Panc1 (cell line): ENCODE measurements around the gene HIF1A. TPM values are rescaled to one million over a fixed set of nuclear protein-coding genes. Genes with fewer than 3 reads are reported as not detected.
"Not testable (repeated sequence)": the region's sequence is repeated elsewhere in the genome, so short reads cannot be mapped to it uniquely, and the experiment has no call there.

Experiments
- ATAC-seq: fragments of 200-7000 bp; cut with Tn5 transposase; 2 replicates; pipeline ENCODE4 v1.9.1; 2020; ENCODE audit warnings: mild to moderate bottlenecking, moderate library complexity
- BruUV-seq: library from RNA; stranded (reverse); fragments of 400-500 nt; replicated peaks from 2 replicates; lab custom pipeline; 2021; lab: Mats Ljungman, UMichigan
- CTCF ChIA-PET: fragments of 300-600 bp; sonication (Branson Sonifier 250); formaldehyde crosslinking; loops from one replicate; lab custom pipeline; 2022; ENCODE audit warnings: antibody characterized with exemption; lab: Charles Lee
- POLR2A ChIA-PET: fragments of 300-600 bp; sonication (Branson Sonifier 250); formaldehyde crosslinking; loops from one replicate; lab custom pipeline; 2022; ENCODE audit warnings: antibody characterized with exemption; lab: Charles Lee
- DNase-seq: peaks from one replicate; pipeline ENCODE4 v3.0.0-alpha.2; 2010; ENCODE audit warnings: low read depth, low spot score
- H3K27ac ChIP-seq: 2 replicates; pipeline ENCODE4 v1.5.1; 2011; ENCODE audit warnings: mild to moderate bottlenecking, low read length, inconsistent platforms
- H3K27me3 ChIP-seq: fragments of 200-500 bp; sonication (Bioruptor generic); 2 replicates; pipeline ENCODE4 v1.6.0; 2014; ENCODE audit warnings: low read length, inconsistent platforms; ENCODE audit not compliant: control insufficient read depth, insufficient read depth
- H3K36me3 ChIP-seq: fragments of 200-500 bp; sonication (Bioruptor generic); 2 replicates; pipeline ENCODE4 v1.5.1; 2014; ENCODE audit warnings: inconsistent platforms, mild to moderate bottlenecking, low read length, moderate library complexity; ENCODE audit not compliant: control insufficient read depth, insufficient read depth
- H3K4me1 ChIP-seq: 2 replicates; pipeline ENCODE4 v1.5.1; 2011; ENCODE audit warnings: inconsistent platforms, mild to moderate bottlenecking, low read length, moderate library complexity; ENCODE audit not compliant: control insufficient read depth, insufficient read depth
- H3K4me3 ChIP-seq, 2 experiments: 2 replicates each; pipeline ENCODE4 v1.5.1; 2011 to 2012; ENCODE audit warnings: low read depth in 2 of 2, low read length in 2 of 2, mild to moderate bottlenecking in 2 of 2, inconsistent platforms in 1 of 2, moderate library complexity in 1 of 2
- H3K9me3 ChIP-seq: fragments of 200-500 bp; sonication (Bioruptor generic); 2 replicates; pipeline ENCODE4 v1.5.1; 2014; ENCODE audit warnings: low read depth, mild to moderate bottlenecking, inconsistent platforms, low read length, moderate library complexity; ENCODE audit not compliant: control insufficient read depth, insufficient read depth
- POLR2AphosphoS5 ChIP-seq: IDR thresholded peaks from 2 replicates; pipeline ENCODE4 v1.6.1; 2012; ENCODE audit warnings: mild to moderate bottlenecking, low read depth, low read length, moderate library complexity
- SIN3A ChIP-seq: IDR thresholded peaks from 2 replicates; pipeline ENCODE4 v1.6.1; 2012; ENCODE audit warnings: low read depth, mild to moderate bottlenecking, low read length, moderate library complexity, borderline replicate concordance; ENCODE audit not compliant: insufficient read depth
- TCF7L2 ChIP-seq: IDR thresholded peaks from 2 replicates; pipeline ENCODE4 v1.6.1; 2011; ENCODE audit warnings: mild to moderate bottlenecking, low read depth, low read length, inconsistent platforms
- in situ Hi-C: cut with HindIII; loops from 2 replicates; pipeline ENCODE4 v1.10.0; 2016; ENCODE audit warnings: low sequenced_read_pairs, low pct_unique_long_range_greater_than_20kb
- intact Hi-C: fragments of 100-400 bp; cut with micrococcal nuclease; formaldehyde crosslinking; loops from one replicate; pipeline ENCODE4 v1.10.0; 2022; ENCODE audit not compliant: unreplicated experiment
- total RNA-seq: library from RNA; stranded (reverse); gene quantifications from one replicate; pipeline ENCODE4 v1.2.1, GENCODE V29; 2021; ENCODE audit not compliant: unreplicated experiment
- TF ChIP-seq, protein P1 (sequence below), 2 experiments: IDR thresholded peaks; 2 replicates each; pipeline ENCODE4 v1.6.1; 2011 to 2012; ENCODE audit warnings: low read depth in 2 of 2, control low read depth in 1 of 2, low read length in 1 of 2, mild to moderate bottlenecking in 1 of 2, moderate library complexity in 1 of 2; ENCODE audit not compliant: insufficient read depth in 1 of 2
- TF ChIP-seq, protein P2 (sequence below): fragments of 450-650 bp; IDR thresholded peaks from 2 replicates; pipeline ENCODE4 v1.5.1; 2017; ENCODE audit warnings: mild to moderate bottlenecking

The HIF1A gene
- total RNA-seq, 1 experiment from 2014 or later = 83.4 TPM

DNA sequence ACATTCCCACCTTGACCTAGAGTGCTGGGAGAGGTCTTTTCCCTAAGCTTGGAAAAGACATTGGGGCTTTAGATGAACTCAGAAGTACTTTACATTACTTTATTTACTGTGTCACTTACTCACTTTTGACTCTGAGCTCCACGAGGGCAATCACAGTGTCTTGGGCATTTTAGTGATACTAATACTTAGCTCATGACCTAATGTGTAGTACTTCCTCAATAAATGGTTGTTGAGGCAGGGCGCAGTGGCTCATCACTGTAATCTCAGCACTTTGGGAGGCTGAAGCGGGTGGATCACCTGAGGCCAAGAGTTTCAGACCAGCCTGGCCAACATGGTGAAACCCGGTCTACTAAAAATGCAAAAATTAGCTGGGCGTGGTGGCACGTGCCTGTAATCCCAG lies 47.1 kb downstream of the HIF1A start:
- CTCF ChIA-PET = no interaction called here
- in situ Hi-C loops (no loop called here), intact Hi-C loops (no loop called here)
- peaks cover 17% of the 10 kb centered on the region for H3K36me3 ChIP-seq
- BruUV-seq = no TSS peak
- TF ChIP-seq, protein P1, sequence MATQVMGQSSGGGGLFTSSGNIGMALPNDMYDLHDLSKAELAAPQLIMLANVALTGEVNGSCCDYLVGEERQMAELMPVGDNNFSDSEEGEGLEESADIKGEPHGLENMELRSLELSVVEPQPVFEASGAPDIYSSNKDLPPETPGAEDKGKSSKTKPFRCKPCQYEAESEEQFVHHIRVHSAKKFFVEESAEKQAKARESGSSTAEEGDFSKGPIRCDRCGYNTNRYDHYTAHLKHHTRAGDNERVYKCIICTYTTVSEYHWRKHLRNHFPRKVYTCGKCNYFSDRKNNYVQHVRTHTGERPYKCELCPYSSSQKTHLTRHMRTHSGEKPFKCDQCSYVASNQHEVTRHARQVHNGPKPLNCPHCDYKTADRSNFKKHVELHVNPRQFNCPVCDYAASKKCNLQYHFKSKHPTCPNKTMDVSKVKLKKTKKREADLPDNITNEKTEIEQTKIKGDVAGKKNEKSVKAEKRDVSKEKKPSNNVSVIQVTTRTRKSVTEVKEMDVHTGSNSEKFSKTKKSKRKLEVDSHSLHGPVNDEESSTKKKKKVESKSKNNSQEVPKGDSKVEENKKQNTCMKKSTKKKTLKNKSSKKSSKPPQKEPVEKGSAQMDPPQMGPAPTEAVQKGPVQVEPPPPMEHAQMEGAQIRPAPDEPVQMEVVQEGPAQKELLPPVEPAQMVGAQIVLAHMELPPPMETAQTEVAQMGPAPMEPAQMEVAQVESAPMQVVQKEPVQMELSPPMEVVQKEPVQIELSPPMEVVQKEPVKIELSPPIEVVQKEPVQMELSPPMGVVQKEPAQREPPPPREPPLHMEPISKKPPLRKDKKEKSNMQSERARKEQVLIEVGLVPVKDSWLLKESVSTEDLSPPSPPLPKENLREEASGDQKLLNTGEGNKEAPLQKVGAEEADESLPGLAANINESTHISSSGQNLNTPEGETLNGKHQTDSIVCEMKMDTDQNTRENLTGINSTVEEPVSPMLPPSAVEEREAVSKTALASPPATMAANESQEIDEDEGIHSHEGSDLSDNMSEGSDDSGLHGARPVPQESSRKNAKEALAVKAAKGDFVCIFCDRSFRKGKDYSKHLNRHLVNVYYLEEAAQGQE (IDR thresholded peaks at IDR 0.05; ENCODE audit: insufficient read depth in 1 of 2, low read depth in 2 of 2, low read length in 1 of 2) = no peak
- TF ChIP-seq SIN3A (no peak), POLR2AphosphoS5 (no peak), TCF7L2 (no peak)
- TF ChIP-seq, protein P2, sequence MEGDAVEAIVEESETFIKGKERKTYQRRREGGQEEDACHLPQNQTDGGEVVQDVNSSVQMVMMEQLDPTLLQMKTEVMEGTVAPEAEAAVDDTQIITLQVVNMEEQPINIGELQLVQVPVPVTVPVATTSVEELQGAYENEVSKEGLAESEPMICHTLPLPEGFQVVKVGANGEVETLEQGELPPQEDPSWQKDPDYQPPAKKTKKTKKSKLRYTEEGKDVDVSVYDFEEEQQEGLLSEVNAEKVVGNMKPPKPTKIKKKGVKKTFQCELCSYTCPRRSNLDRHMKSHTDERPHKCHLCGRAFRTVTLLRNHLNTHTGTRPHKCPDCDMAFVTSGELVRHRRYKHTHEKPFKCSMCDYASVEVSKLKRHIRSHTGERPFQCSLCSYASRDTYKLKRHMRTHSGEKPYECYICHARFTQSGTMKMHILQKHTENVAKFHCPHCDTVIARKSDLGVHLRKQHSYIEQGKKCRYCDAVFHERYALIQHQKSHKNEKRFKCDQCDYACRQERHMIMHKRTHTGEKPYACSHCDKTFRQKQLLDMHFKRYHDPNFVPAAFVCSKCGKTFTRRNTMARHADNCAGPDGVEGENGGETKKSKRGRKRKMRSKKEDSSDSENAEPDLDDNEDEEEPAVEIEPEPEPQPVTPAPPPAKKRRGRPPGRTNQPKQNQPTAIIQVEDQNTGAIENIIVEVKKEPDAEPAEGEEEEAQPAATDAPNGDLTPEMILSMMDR = no peak
- H3K27me3 ChIP-seq = no peaks in the 10 kb centered on the region
- ATAC-seq (no peak), DNase-seq (no peak)
- no peak overlapping the region for H3K27ac ChIP-seq
- H3K9me3 ChIP-seq = no peaks in the 10 kb centered on the region
- no peaks in the 10 kb centered on the region for H3K4me1 ChIP-seq
- POLR2A ChIA-PET = no interaction called here
- no peak overlapping the region for H3K4me3 ChIP-seq

DNA sequence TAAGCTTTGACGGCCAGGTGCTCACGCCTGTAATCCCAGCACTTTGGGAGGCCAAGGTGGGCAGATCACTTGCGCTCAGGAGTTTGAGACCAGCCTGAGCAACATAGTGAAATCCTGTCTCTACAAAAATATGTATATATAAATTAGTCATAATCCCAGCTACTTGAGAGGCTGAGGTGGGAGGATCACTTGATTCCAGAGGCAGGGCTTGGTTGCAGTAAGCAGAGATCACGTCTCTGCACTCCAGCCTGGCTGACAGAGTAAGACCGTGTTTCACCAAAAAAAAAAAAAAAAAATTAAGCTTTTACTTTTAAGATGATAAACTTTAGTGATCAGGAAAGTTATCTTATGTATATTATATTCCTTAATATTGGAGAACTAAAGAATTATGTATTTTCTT lies 48.9 kb downstream of the HIF1A start:
- Histone ChIP-seq H3K27me3 (no peaks in the 10 kb centered on the region), H3K9me3 (no peaks in the 10 kb centered on the region), H3K27ac (no peak overlapping the region), H3K4me3 (no peak overlapping the region), H3K4me1 (no peaks in the 10 kb centered on the region), H3K36me3 (peaks cover 21% of the 10 kb centered on the region)
- ATAC-seq (no peak), DNase-seq (no peak)
- BruUV-seq = no TSS peak
- intact Hi-C loops (no loop called here), in situ Hi-C loops (no loop called here)
- TF ChIP-seq, protein P1 (IDR thresholded peaks at IDR 0.05; ENCODE audit: insufficient read depth in 1 of 2, low read depth in 2 of 2, low read length in 1 of 2) = no peak
- no peak for TF ChIP-seq SIN3A
- no peak for TF ChIP-seq POLR2AphosphoS5
- TF ChIP-seq TCF7L2 = no peak
- TF ChIP-seq, protein P2 = no peak
- ChIA-PET CTCF (no interaction called here), POLR2A (interaction anchor here (0.6 kb wide), 2 partner anchors 424 to 454 kb away, joined by 3 to 4 read pairs; no protein-coding TSS in a partner anchor)

DNA sequence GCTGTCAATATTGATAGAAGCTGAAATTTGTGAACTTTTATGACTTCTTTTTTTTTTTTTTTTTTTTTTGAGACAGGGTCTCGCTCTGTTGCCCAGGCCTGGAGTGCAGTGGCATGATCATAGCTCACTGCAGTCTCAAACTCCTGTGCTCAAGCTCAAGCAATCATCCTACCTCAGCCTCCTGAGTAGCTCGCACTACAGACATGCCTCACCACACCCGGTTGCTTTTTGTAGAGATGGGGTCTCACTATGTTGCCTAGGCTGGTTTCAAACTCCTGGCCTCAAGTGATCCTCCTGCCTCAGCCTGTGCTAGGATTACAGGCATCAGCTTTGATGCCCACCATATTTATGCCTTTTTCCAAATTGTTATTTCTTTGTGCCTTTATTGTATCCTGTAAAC lies 51.0 kb downstream of the HIF1A start:
- intact Hi-C loops, H3K27ac ChIP-seq: not testable (repeated sequence)
- H3K36me3 ChIP-seq = peaks cover 16% of the 10 kb centered on the region

More for the DNA sequence above, 51.0 kb downstream of the HIF1A start:
- H3K4me3 ChIP-seq, H3K9me3 ChIP-seq, DNase-seq, BruUV-seq, in situ Hi-C loops, POLR2A ChIA-PET, H3K27me3 ChIP-seq, H3K4me1 ChIP-seq, ATAC-seq: not testable (repeated sequence)
- CTCF ChIA-PET = interaction anchor here (0.7 kb wide), 1 partner anchor 380 kb away, joined by 5 read pairs; no protein-coding TSS in a partner anchor
